H1 (cell line): ENCODE measurements around the gene GBP7. TPM values are rescaled to one million over a fixed set of nuclear protein-coding genes. Genes with fewer than 3 reads are reported as not detected.

Source experiments
- GABPA ChIP-seq: IDR thresholded peaks from 2 replicates; pipeline ENCODE4 v1.6.1; 2011; ENCODE audit warnings: mild to moderate bottlenecking, low read length, moderate library complexity, borderline replicate concordance; ENCODE audit not compliant: insufficient read depth
- HDAC2 ChIP-seq, 2 experiments: fragments of 300-600 bp in 1 of 2; sonication (generic) in 1 of 2; IDR thresholded peaks; 2 replicates each; pipeline ENCODE4 v1.6.1; 2011 to 2012; ENCODE audit warnings: low read depth in 2 of 2, low read length in 2 of 2, mild to moderate bottlenecking in 2 of 2, moderate library complexity in 2 of 2, borderline replicate concordance in 1 of 2, inconsistent platforms in 1 of 2
- KDM5A ChIP-seq: fragments of 200-600 bp; IDR thresholded peaks from 2 replicates; pipeline ENCODE4 v1.7.1; 2012; ENCODE audit warnings: mild to moderate bottlenecking, low read length, inconsistent platforms, mixed read lengths
- TAF1 ChIP-seq: IDR thresholded peaks from 2 replicates; pipeline ENCODE4 v1.6.1; 2011; ENCODE audit warnings: mild to moderate bottlenecking, low read depth, low read length
- polyA plus RNA-seq, 7 experiments: library from polyadenylated mRNA; depleted of rRNA in 3 of 7; stranded (reverse) in 5 of 7; unstranded in 2 of 7; fragments of >200 nt in 5 of 7; fragments of 200-250 nt in 2 of 7; gene quantifications; 1 replicate in 5 of 7; 2 replicates in 1 of 7; 4 replicates in 1 of 7; pipeline versions ENCODE4 v1.2.1 to v1.2.3, GENCODE V29; 2011 to 2013; ENCODE audit warnings: missing spikeins in 2 of 7, mixed read lengths in 2 of 7
- total RNA-seq: library from RNA; stranded (reverse); fragmentation: NEBNext Ultra II Directional; extraction: Animal tissue kit (Norgen Biotek cat#: 25700); gene quantifications from 2 replicates; pipeline ENCODE4 v1.2.1, GENCODE V29; 2021

The GBP7 gene
- total and polyA plus RNA-seq, 2 of the 8 experiments (the other 6 are each of a cell fraction or from before 2014, with no cell fraction given) = not detected

DNA sequence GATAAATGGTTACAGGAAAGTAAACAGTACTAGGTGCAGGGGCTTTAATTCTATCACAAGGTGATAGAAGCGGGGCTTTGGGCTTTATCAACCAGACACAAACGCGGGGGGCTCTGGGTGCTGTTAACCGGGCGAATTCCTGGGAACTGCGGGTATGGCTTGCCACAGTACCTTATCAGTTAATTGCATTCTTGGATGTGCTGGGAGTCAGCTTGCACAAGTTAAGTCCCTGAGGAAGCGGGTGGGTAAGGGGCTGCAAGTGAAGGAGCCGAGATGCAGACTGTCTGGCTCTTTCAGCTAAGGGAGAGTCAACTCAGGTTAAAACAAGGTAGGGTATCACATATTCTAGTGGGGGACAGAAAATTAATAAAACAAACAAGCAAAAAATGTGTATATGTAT lies 22.3 kb upstream of the GBP7 start (continued):
- TF ChIP-seq KDM5A = no peak
- no peak for TF ChIP-seq HDAC2 (IDR thresholded peaks at IDR 0.05; ENCODE audit: borderline replicate concordance in 1 of 2, low read depth in 2 of 2, low read length in 2 of 2)
- no peak for TF ChIP-seq TAF1
- TF ChIP-seq GABPA = no peak
